ENCODE results near the gene TRPV5.

TRPV5 gene

GRCh38 chr7:142940966-142941535 lies 7.5 kb upstream of the TRPV5 start:
- no peak for DNase-seq (ENCODE audit: low read depth)

- DNase-seq (ENCODE audit: low read depth), result no peak
Measured at GRCh38 chr7:142939226-142939910, 5.8 kb upstream of the TRPV5 start, which contains the start of gene LLCFC1. LLCFC1 (plus strand) TSS chr7:142939484; CDS start chr7:142939622, 138 bp downstream.

- DNase-seq (ENCODE audit: low read depth), result no peak
Measured at GRCh38 chr7:142938611-142939010, 5.1 kb upstream of the TRPV5 start.

GRCh38 chr7:142935941-142936565 lies 2.5 kb upstream of the TRPV5 start:
- no peak for DNase-seq (ENCODE audit: low read depth)

GRCh38 chr7:142934056-142934455 lies 510 bp upstream of the TRPV5 start:
- DNase-seq (ENCODE audit: low read depth), result no peak

- no peak for DNase-seq (ENCODE audit: low read depth)
Measured at GRCh38 chr7:142933092-142933475, 462 bp downstream of the TRPV5 start.

- DNase-seq (ENCODE audit: low read depth), result no peak
Measured at GRCh38 chr7:142932386-142933091, 1.0 kb downstream of the TRPV5 start.

- DNase-seq (ENCODE audit: low read depth), result no peak
Measured at GRCh38 chr7:142930126-142930730, 3.3 kb downstream of the TRPV5 start.

- no peak for DNase-seq (ENCODE audit: low read depth)
Measured at GRCh38 chr7:142927949-142928348, 5.6 kb downstream of the TRPV5 start.

- DNase-seq (ENCODE audit: low read depth), result no peak
Measured at GRCh38 chr7:142927085-142927745, 6.3 kb downstream of the TRPV5 start.

- DNase-seq (ENCODE audit: low read depth), result no peak
Measured at GRCh38 chr7:142925413-142925812, 8.1 kb downstream of the TRPV5 start.

- DNase-seq (ENCODE audit: low read depth), result no peak
Measured at GRCh38 chr7:142923391-142923790, 10.2 kb downstream of the TRPV5 start.

- DNase-seq (ENCODE audit: low read depth), result no peak
Measured at GRCh38 chr7:142919656-142920055, 13.9 kb downstream of the TRPV5 start.

GRCh38 chr7:142918901-142919300 lies 14.6 kb downstream of the TRPV5 start:
- no peak for DNase-seq (ENCODE audit: low read depth)

- DNase-seq (ENCODE audit: low read depth), result no peak
Measured at GRCh38 chr7:142917447-142917846, 16.1 kb downstream of the TRPV5 start.

- no peak for DNase-seq (ENCODE audit: low read depth)
Measured at GRCh38 chr7:142916508-142916907, 17.0 kb downstream of the TRPV5 start.

- DNase-seq (ENCODE audit: low read depth), result no peak
Measured at GRCh38 chr7:142915315-142915714, 18.2 kb downstream of the TRPV5 start.

- no peak for DNase-seq (ENCODE audit: low read depth)
Measured at GRCh38 chr7:142914121-142914520, 19.4 kb downstream of the TRPV5 start.

GRCh38 chr7:142913566-142913965 lies 20.0 kb downstream of the TRPV5 start:
- no peak for DNase-seq (ENCODE audit: low read depth)

GRCh38 chr7:142913051-142913450 lies 20.5 kb downstream of the TRPV5 start:
- no peak for DNase-seq (ENCODE audit: low read depth)

GRCh38 chr7:142910481-142910880 lies 23.1 kb downstream of the TRPV5 start:
- no peak for DNase-seq (ENCODE audit: low read depth)

- no peak for DNase-seq (ENCODE audit: low read depth)
Measured at GRCh38 chr7:142910031-142910433, 23.5 kb downstream of the TRPV5 start.
